Sciatic nerve (tissue), 2 donors: ENCODE results near the gene DAB2IP. TPM values are rescaled to one million over a fixed set of nuclear protein-coding genes. Genes with fewer than 3 reads are reported as not detected.

Experiments
- ATAC-seq: fragments of 200-7000 bp; cut with Tn5 transposase; one replicate; pipeline ENCODE4 v1.9.1; 2020; ENCODE audit warnings: mild to moderate bottlenecking, moderate library complexity
- DNase-seq: peaks from one replicate; pipeline ENCODE4 v3.0.0-alpha.2; 2020; ENCODE audit warnings: low spot score
- intact Hi-C: fragments of 100-400 bp; cut with DNase I; formaldehyde crosslinking; loops from one replicate; pipeline ENCODE4 v1.14.2; 2022
- total RNA-seq: library from RNA; stranded (reverse); fragmentation: NEBNext Ultra II Directional; extraction: Animal tissue kit (Norgen Biotek cat#: 25700); gene quantifications from one replicate; pipeline ENCODE4 v1.2.1, GENCODE V29; 2021
- donor health status: DM: no; HTN: no; CAD: no.
- donor health status: DM: no; HTN: no; CAD: no.

Gene DAB2IP
- total RNA-seq, 1 donor from 2014 or later = 70.7 TPM

GRCh38 chr9:121776001-121776738 is 124.7 kb downstream of the DAB2IP start:
- DNase-seq = no peak
- no peak for ATAC-seq
- intact Hi-C loops = no loop called here

DNA sequence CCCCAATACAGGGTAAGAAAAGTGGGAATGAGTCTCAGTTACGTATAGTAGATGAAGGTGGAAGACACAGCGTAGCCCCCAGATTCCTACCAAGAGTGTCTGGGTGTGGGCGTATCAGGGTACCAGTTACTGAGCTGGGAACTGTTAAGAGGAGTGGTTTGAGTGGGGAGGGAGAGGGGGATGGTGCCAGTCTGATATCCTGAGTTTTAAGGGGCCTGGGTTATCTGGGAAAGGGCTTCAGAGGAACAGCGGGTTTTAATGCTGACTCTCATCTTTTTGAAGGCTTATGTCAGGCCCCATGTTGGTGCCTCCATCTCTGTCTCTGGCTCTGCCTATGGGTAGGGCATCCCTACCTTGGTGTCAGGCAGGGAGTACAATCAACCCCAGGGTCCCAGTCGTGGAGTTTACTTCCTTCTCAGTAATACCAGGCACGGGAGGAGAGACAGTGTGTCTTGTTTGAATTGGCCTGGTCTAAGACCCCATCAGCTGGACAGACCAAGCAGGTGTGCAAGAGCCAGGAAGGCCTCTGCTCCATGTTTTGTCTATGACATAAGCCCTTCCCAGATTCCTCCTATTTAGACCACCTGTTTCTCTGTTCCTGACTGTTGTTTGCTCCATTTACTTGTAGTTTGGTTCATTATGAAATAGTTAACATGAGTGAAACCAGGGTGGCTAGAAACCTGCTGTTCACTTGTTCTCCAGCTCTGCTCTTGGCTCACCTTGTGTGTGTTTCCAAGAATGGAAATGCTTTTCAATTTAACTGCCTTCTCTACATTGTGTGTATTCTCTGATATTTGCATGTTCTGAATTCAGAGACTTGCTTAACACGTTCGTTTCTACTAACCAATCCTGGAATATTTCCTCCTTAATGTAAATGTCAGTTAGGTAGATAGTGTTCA is 125.6 kb downstream of the DAB2IP start:
- ATAC-seq (no peak), DNase-seq (no peak)
- intact Hi-C loops = no loop called here

GRCh38 chr9:121778252-121779225 is 127.1 kb downstream of the DAB2IP start:
- DNase-seq = no peak
- no peak for ATAC-seq
- intact Hi-C loops = no loop called here

DNA sequence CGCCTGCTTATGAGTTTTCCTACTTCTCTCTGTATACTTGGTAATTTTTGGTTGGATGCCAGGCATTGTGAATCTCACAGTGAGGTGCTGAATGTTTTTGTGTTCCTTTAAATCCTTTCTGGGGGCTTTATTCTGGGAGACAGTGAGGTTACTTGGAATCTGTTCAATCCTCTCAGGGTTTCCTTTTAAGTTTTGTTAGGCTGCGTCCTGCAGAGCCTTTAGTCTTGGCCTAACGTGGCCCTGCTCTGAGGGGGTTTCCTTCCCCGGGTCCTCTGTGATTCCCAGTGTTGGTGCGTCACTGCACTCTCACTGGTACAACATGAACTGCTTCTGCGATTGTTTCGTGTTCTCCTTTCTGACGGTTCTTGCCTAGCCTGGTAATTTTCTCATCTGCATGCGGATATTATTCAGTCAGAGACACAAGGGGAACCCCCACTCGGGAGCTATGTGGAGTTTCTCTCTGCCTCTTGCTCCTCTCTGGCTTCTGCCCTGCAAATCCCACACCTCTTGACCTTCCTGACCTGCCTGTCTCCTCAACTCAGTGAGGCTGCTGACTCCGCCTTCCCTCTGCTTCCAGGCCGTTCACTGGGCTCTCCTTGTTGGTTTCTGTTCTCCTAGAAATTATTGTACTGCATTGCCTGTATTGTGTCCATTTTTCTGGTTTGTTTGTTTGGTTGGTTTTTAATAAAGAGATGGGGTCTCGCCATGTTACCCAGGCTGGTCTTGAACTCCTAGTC is 128.1 kb downstream of the DAB2IP start:
- peak; percentile 65 for ATAC-seq
- intact Hi-C loops = no loop called here
- DNase-seq = peak; percentile 57

GRCh38 chr9:121780177-121781040 is 129.0 kb downstream of the DAB2IP start:
- ATAC-seq = peak; percentile 14
- intact Hi-C loops = no loop called here
- DNase-seq = no peak

- ATAC-seq = no peak
- no peak for DNase-seq
- intact Hi-C loops = no loop called here
Observed at GRCh38 chr9:121781145-121781548, 129.7 kb downstream of the DAB2IP start.

DNA sequence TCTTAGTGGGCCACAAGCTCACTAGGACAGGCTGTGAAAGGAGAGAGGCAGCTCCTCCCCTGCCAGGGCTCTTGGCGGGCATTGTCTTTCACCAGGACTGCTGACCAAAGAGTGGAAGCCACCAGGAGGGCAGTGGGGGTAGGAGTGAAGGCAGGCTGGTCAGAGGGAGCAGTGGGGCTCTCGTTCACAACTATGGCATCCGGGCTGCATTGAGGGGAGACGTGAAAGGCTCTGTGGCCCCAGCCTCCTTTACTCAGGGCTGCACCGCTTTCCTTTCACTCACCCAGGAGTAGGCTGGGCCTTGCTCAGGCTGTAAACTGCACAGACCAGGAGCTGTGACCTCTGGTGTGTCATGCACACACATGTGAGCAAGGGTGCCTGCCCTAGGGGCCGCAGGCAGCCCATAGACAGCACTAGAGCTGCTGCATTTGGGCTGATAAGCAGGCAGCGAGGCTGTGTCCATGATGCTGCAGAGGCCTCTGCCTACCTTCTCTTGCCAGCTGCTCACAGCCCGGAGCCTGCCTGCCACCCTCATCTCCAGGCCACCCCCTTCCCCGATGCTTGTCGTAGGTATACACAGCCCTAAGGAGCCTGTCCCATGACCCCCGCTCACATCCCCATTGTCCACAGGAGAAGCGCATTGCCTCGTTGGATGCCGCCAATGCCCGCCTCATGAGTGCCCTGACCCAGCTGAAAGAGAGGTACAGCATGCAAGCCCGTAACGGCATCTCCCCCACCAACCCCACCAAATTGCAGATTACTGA is 130.4 kb downstream of the DAB2IP start:
- intact Hi-C loops = no loop called here
- ATAC-seq = no peak
- no peak for DNase-seq

DNA sequence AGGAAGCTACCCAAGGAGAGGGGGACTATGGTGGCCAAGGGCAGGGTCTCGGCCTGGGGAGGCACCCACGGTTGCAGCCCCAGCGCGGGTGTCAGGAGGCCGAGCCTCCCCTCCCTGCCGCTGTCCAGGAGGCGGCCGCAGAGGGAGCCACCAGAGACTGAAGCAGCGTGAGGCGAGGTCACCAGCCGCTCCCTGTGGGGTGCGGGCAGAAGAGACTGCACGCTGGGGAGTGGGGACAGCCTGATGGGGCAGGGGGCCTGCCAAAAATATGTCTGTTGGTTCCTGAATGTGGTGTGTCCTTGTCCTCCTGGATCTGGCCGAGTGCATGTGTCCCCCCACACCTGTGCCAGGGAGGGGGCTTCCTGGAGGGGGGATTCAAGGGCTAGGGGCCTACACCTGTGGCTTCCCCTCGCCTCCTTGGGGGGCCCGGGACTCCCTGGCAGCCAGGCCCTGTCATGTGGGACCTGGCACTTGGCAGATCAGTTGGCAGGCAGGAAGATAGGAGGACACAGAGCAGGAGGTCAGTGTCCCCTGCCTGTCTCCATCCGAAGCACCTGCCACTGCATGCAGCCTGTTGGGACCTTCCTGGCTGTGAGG is 131.2 kb downstream of the DAB2IP start:
- DNase-seq = no peak
- intact Hi-C loops = no loop called here
- no peak for ATAC-seq

- intact Hi-C loops = no loop called here
- no peak for ATAC-seq
- DNase-seq = no peak
Observed at GRCh38 chr9:121783111-121783510, 131.7 kb downstream of the DAB2IP start.

- intact Hi-C loops = no loop called here
- DNase-seq (peak; percentile 56), ATAC-seq (peak; percentile 17)
Observed at GRCh38 chr9:121783521-121784507, 132.4 kb downstream of the DAB2IP start.

GRCh38 chr9:121784731-121785411 is 133.4 kb downstream of the DAB2IP start:
- DNase-seq = peak; percentile 53
- ATAC-seq = no peak
- intact Hi-C loops = no loop called here

DNA sequence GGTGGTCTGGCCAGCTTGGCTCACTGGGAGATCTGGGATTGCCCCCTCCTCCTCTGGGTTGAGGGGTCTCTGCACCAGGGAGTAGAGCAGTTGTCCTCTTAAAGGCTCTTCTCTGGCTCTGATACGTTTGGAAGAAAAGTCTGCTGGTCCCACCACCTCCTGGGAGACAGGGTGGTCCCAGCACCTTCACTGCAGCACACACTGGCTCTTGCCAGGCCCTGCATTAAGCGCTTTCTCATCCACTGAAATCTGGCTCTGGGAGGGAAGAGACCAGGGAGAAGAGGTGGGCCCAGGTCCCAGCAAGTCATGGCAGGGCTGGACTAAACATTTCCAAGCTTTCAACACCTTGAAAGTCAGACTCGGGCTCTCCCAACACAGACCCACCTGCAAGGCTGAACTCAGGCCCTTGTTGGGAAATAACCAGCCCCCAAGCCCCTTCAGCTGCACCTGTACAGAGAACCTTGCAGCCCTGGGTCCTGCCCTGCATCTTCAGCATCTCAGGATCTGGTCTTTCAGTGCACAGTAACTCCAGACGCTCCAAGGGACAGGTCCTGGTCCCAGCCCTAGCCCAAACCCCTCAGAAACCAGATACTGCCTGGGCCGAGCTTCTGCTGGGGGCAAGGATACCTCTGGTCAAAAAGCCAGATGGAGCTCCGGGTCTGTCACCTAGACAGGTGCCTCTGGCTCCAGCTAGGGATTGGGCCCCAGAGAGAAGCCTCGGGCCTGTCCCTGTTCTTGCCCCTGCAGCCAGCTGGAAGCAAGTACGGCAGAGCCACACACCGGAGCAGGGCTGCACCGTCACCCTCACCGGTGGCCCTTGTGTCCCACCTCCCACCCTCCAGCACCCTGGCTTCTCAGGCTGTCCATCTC is 134.5 kb downstream of the DAB2IP start:
- intact Hi-C loops = no loop called here
- DNase-seq = no peak
- ATAC-seq = peak; percentile 6

- ATAC-seq (no peak), DNase-seq (no peak)
- intact Hi-C loops = no loop called here
Observed at GRCh38 chr9:121786543-121786948, 135.1 kb downstream of the DAB2IP start.

- intact Hi-C loops = no loop called here
- DNase-seq (no peak), ATAC-seq (no peak)
Observed at GRCh38 chr9:121786998-121787422, 135.6 kb downstream of the DAB2IP start.
